Pons (tissue), 1 donor: ENCODE data around the gene ARL16.

Experiments used
- DNase-seq: peaks from one replicate; pipeline ENCODE4 v3.0.0-alpha.2; 2016; ENCODE audit warnings: low spot score

The ARL16 gene

GRCh38 chr17:81712468-81713003 lies 28.9 kb upstream of the ARL16 start:
- no peak for DNase-seq

GRCh38 chr17:81711814-81712467 lies 28.3 kb upstream of the ARL16 start, which contains the start of gene SLC25A10:
Gene SLC25A10, plus strand, starts transcription at chr17:81712284. Its CDS starts 143 bp downstream, at chr17:81712427.
- DNase-seq: peak; percentile 48

GRCh38 chr17:81710514-81711308 lies 27.1 kb upstream of the ARL16 start:
- DNase-seq: no peak

- DNase-seq: no peak
These were observed 25.2 kb upstream of the ARL16 start for GRCh38 chr17:81708739-81709185.

GRCh38 chr17:81707725-81708646 lies 24.4 kb upstream of the ARL16 start:
- DNase-seq: no peak

- no peak for DNase-seq
These were observed 23.4 kb upstream of the ARL16 start for GRCh38 chr17:81706757-81707624.

GRCh38 chr17:81706232-81706611 lies 22.6 kb upstream of the ARL16 start:
- DNase-seq: no peak

- DNase-seq: no peak
These were observed 22.1 kb upstream of the ARL16 start for GRCh38 chr17:81705518-81706231.

GRCh38 chr17:81703747-81704654 lies 20.4 kb upstream of the ARL16 start:
- DNase-seq: no peak

GRCh38 chr17:81702934-81703746 lies 19.5 kb upstream of the ARL16 start, which contains the start of gene MRPL12:
Gene MRPL12, plus strand, starts transcription at chr17:81703367. Its CDS starts 135 bp downstream, at chr17:81703502.
- peak; percentile 93 for DNase-seq

- DNase-seq: no peak
These were observed 17.9 kb upstream of the ARL16 start for GRCh38 chr17:81701288-81702071.

GRCh38 chr17:81700353-81701287 lies 17.0 kb upstream of the ARL16 start:
- no peak for DNase-seq

- DNase-seq: no peak
These were observed 13.9 kb upstream of the ARL16 start for GRCh38 chr17:81697261-81698044.

GRCh38 chr17:81696218-81696941 lies 12.8 kb upstream of the ARL16 start:
- no peak for DNase-seq

GRCh38 chr17:81695801-81696200 lies 12.2 kb upstream of the ARL16 start:
- DNase-seq: no peak
